Muscle of arm (tissue), 14 donors: ENCODE data around the gene C1orf216. TPM values are rescaled to one million over a fixed set of nuclear protein-coding genes. Genes with fewer than 3 reads are reported as not detected.
"Not testable (repeated sequence)": the region's sequence is repeated elsewhere in the genome, so short reads cannot be mapped to it uniquely, and the experiment has no call there.

Experiments
- DNase-seq: peaks from one replicate; pipeline ENCODE4 v3.0.0-alpha.2; 2013
- long read RNA-seq, 11 donors: transcript quantifications; one replicate each; lab custom pipeline, GENCODE V29; 2026
- polyA plus RNA-seq, 12 donors: library from polyadenylated mRNA; unstranded; fragments of 120-200 nt; gene quantifications; one replicate each; pipeline ENCODE4 v1.2.1, GENCODE V29; 2013; ENCODE audit not compliant: insufficient read length in 12 of 12

The C1orf216 gene
- polyA plus RNA-seq, result 10 to 100 TPM in 6 of 12 donors, 1 to 10 TPM in 5, not detected in 1; 6.4 to 14.0 (median 10.6) TPM
- long read RNA-seq, donor 1, transcript C1orf216-201 (2 exons, 3,218 nt), result major isoform, 13 of 13 reads
- long read RNA-seq, donor 1, partial matches to known transcripts, result 0 of 13 reads
- long read RNA-seq, donor 1, other reads (novel, unspliced or antisense), result 0 of 13 reads
- long read RNA-seq, donor 2, transcript C1orf216-201 (2 exons, 3,218 nt), result major isoform, 9 of 9 reads
- long read RNA-seq, donor 2, partial matches to known transcripts, result 0 of 9 reads
- long read RNA-seq, donor 2, other reads (novel, unspliced or antisense), result 0 of 9 reads
- long read RNA-seq, donor 3, partial matches to known transcripts, result 0 of 2 reads
- long read RNA-seq, donor 3, other reads (novel, unspliced or antisense), result 0 of 2 reads
- long read RNA-seq, donor 4, partial matches to known transcripts, result 0 of 1 reads
- long read RNA-seq, donor 4, other reads (novel, unspliced or antisense), result 0 of 1 reads
- long read RNA-seq, donor 5, transcript C1orf216-201 (2 exons, 3,218 nt), result major isoform, 5 of 5 reads
- long read RNA-seq, donor 5, partial matches to known transcripts, result 0 of 5 reads
- long read RNA-seq, donor 5, other reads (novel, unspliced or antisense), result 0 of 5 reads
- long read RNA-seq, donor 6, partial matches to known transcripts, result 0 of 3 reads
- long read RNA-seq, donor 6, other reads (novel, unspliced or antisense), result 0 of 3 reads
- long read RNA-seq, donor 7, partial matches to known transcripts, result 0 of 2 reads
- long read RNA-seq, donor 7, other reads (novel, unspliced or antisense), result 0 of 2 reads
- long read RNA-seq, donor 8, partial matches to known transcripts, result 0 of 2 reads
- long read RNA-seq, donor 8, other reads (novel, unspliced or antisense), result 0 of 2 reads
- long read RNA-seq, donor 9, partial matches to known transcripts, result 0 of 3 reads
- long read RNA-seq, donor 9, other reads (novel, unspliced or antisense), result 0 of 3 reads
- long read RNA-seq, donor 10, transcript C1orf216-201 (2 exons, 3,218 nt), result major isoform, 5 of 5 reads
- long read RNA-seq, donor 10, partial matches to known transcripts, result 0 of 5 reads
- long read RNA-seq, donor 10, other reads (novel, unspliced or antisense), result 0 of 5 reads
- long read RNA-seq, donor 11, transcript C1orf216-201 (2 exons, 3,218 nt), result major isoform, 6 of 11 reads
- long read RNA-seq, donor 11, partial matches to known transcripts, result 5 of 11 reads
- long read RNA-seq, donor 11, other reads (novel, unspliced or antisense), result 0 of 11 reads

GRCh38 chr1:35718492-35719336 lies at the start of gene C1orf216:
C1orf216 (minus strand) TSS chr1:35718884; CDS start chr1:35716321, 2,563 bp downstream.
- peak; percentile 76 for DNase-seq

GRCh38 chr1:35764283-35764682 lies 45.6 kb upstream of the C1orf216 start:
- DNase-seq, result no peak

GRCh38 chr1:35763201-35763600 lies 44.5 kb upstream of the C1orf216 start:
- no peak for DNase-seq

GRCh38 chr1:35762141-35762540 lies 43.5 kb upstream of the C1orf216 start:
- no peak for DNase-seq

GRCh38 chr1:35756064-35756463 lies 37.4 kb upstream of the C1orf216 start:
- DNase-seq, result no peak

- no peak for DNase-seq
These were observed 35.1 kb upstream of the C1orf216 start for GRCh38 chr1:35753626-35754260.

GRCh38 chr1:35748326-35748725 lies 29.6 kb upstream of the C1orf216 start:
- no peak for DNase-seq

- DNase-seq, result no peak
These were observed 26.5 kb upstream of the C1orf216 start for GRCh38 chr1:35745124-35745730.

GRCh38 chr1:35737120-35737519 lies 18.4 kb upstream of the C1orf216 start:
- DNase-seq, result no peak

GRCh38 chr1:35727434-35728040 lies 8.9 kb upstream of the C1orf216 start:
- no peak for DNase-seq

GRCh38 chr1:35726450-35727433 lies 8.1 kb upstream of the C1orf216 start:
- no peak for DNase-seq

GRCh38 chr1:35725596-35725995 lies 6.9 kb upstream of the C1orf216 start:
- DNase-seq, result no peak

- DNase-seq, result no peak
These were observed 690 bp downstream of the C1orf216 start for GRCh38 chr1:35717911-35718476.

GRCh38 chr1:35715568-35716002 lies 3.1 kb downstream of the C1orf216 start:
- DNase-seq, result no peak

GRCh38 chr1:35714921-35715567 lies 3.6 kb downstream of the C1orf216 start:
- DNase-seq, result no peak

GRCh38 chr1:35711098-35711497 lies 7.6 kb downstream of the C1orf216 start:
- not testable (repeated sequence) for DNase-seq

- no peak for DNase-seq
These were observed 9.7 kb downstream of the C1orf216 start for GRCh38 chr1:35708952-35709351.
